GM12891 (cell line): ENCODE measurements around the gene PAK3.

Source experiments
- POLR2A ChIP-seq: IDR thresholded peaks from 2 replicates; pipeline ENCODE4 v1.6.1; 2011; ENCODE audit warnings: low read depth, low read length, control low read depth
- POLR2AphosphoS5 ChIP-seq: IDR thresholded peaks from 2 replicates; pipeline ENCODE4 v1.6.1; 2011; ENCODE audit warnings: low read depth, low read length, control low read depth
- POU2F2 ChIP-seq: IDR thresholded peaks from 2 replicates; pipeline ENCODE4 v1.6.1; 2011; ENCODE audit warnings: low read depth, mild to moderate bottlenecking, control low read depth, low read length, moderate library complexity
- SPI1 ChIP-seq: IDR thresholded peaks from 2 replicates; pipeline ENCODE4 v1.6.1; 2011; ENCODE audit warnings: low read depth, low read length, control low read depth

GRCh38 chrX:111129921-111130320 is 33.9 kb downstream of the PAK3 start:
- TF ChIP-seq SPI1 (no peak), POLR2A (no peak), POU2F2 (no peak), POLR2AphosphoS5 (no peak)
